ENCODE data around the gene NUPR2.

- TF ChIP-seq HOXA7 (CRISPR knock-in tag; IDR thresholded peaks at IDR 0.05; ENCODE audit: borderline replicate concordance) (no peak), ZNF239 (tag by site-specific recombination; IDR thresholded peaks at IDR 0.05) (no peak), ZNF777 (tag by site-specific recombination; IDR thresholded peaks at IDR 0.05; ENCODE audit: borderline replicate concordance) (no peak), CTCF (tag by site-specific recombination; IDR thresholded peaks at IDR 0.05) (no peak), ZBTB48 (tag by site-specific recombination; IDR thresholded peaks at IDR 0.05) (no peak), ZBTB21 (tag by site-specific recombination; IDR thresholded peaks at IDR 0.05) (peak; percentile 68), ZNF558 (tag by site-specific recombination; IDR thresholded peaks at IDR 0.05) (no peak), ZBTB44 (tag by site-specific recombination; IDR thresholded peaks at IDR 0.05) (no peak), GLIS2 (tag by site-specific recombination; IDR thresholded peaks at IDR 0.05) (no peak), ZNF830 (tag by site-specific recombination; IDR thresholded peaks at IDR 0.05; ENCODE audit: low read depth) (no peak)
- TF ChIP-seq, protein P1, sequence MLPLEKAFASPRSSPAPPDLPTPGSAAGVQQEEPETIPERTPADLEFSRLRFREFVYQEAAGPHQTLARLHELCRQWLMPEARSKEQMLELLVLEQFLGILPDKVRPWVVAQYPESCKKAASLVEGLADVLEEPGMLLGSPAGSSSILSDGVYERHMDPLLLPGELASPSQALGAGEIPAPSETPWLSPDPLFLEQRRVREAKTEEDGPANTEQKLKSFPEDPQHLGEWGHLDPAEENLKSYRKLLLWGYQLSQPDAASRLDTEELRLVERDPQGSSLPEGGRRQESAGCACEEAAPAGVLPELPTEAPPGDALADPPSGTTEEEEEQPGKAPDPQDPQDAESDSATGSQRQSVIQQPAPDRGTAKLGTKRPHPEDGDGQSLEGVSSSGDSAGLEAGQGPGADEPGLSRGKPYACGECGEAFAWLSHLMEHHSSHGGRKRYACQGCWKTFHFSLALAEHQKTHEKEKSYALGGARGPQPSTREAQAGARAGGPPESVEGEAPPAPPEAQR (tag by site-specific recombination; IDR thresholded peaks at IDR 0.05), result no peak
- TF ChIP-seq, protein P2, sequence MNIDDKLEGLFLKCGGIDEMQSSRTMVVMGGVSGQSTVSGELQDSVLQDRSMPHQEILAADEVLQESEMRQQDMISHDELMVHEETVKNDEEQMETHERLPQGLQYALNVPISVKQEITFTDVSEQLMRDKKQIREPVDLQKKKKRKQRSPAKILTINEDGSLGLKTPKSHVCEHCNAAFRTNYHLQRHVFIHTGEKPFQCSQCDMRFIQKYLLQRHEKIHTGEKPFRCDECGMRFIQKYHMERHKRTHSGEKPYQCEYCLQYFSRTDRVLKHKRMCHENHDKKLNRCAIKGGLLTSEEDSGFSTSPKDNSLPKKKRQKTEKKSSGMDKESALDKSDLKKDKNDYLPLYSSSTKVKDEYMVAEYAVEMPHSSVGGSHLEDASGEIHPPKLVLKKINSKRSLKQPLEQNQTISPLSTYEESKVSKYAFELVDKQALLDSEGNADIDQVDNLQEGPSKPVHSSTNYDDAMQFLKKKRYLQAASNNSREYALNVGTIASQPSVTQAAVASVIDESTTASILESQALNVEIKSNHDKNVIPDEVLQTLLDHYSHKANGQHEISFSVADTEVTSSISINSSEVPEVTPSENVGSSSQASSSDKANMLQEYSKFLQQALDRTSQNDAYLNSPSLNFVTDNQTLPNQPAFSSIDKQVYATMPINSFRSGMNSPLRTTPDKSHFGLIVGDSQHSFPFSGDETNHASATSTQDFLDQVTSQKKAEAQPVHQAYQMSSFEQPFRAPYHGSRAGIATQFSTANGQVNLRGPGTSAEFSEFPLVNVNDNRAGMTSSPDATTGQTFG (tag by site-specific recombination; IDR thresholded peaks at IDR 0.05; ENCODE audit: borderline replicate concordance), result no peak
These were observed 10.7 kb downstream of the NUPR2 start for GRCh38 chr7:56105508-56105907.
